BE2C (cell line): Measurements from ENCODE around the gene SBF2.
A peak's percentile ranks its signal among the peaks of the same experiment; 100 is the strongest.

Experiments used
- DNase-seq: peaks from one replicate; pipeline ENCODE4 v3.0.0-alpha.2; 2020
- H3K27me3 ChIP-seq: fragments of 250-450 bp; sonication (Bioruptor Pico); 2 replicates; pipeline ENCODE4 v1.5.1; 2020; ENCODE audit warnings: mild to moderate bottlenecking
- H3K36me3 ChIP-seq: fragments of 250-450 bp; sonication (Bioruptor Pico); 2 replicates; pipeline ENCODE4 v1.5.1; 2020; ENCODE audit warnings: mild to moderate bottlenecking
- H3K4me1 ChIP-seq: fragments of 250-450 bp; sonication (Bioruptor Pico); 2 replicates; pipeline ENCODE4 v1.5.1; 2020
- H3K4me3 ChIP-seq: 2 replicates; pipeline ENCODE4 v1.5.1; 2011; ENCODE audit warnings: low read depth, low read length
- H3K9me3 ChIP-seq: fragments of 250-450 bp; sonication (Bioruptor Pico); 2 replicates; pipeline ENCODE4 v1.5.1; 2020
- CTCF ChIP-seq: IDR thresholded peaks from 2 replicates; pipeline ENCODE4 v1.5.1; 2012; ENCODE audit warnings: mild to moderate bottlenecking, low read depth, low read length

SBF2 gene

GRCh38 chr11:10087186-10087922 lies 206.7 kb downstream of the SBF2 start:
- DNase-seq, result no peak
- Histone ChIP-seq H3K27me3 (no peaks in the 10 kb centered on the region), H3K4me1 (no peaks in the 10 kb centered on the region), H3K36me3 (no peaks in the 10 kb centered on the region), H3K4me3 (no peak overlapping the region), H3K9me3 (no peaks in the 10 kb centered on the region)
- TF ChIP-seq CTCF, result no peak

- no peaks in the 10 kb centered on the region for H3K36me3 ChIP-seq
- no peak for TF ChIP-seq CTCF
- no peaks in the 10 kb centered on the region for H3K9me3 ChIP-seq
- H3K4me3 ChIP-seq, result no peak overlapping the region
- DNase-seq, result no peak
- no peaks in the 10 kb centered on the region for H3K27me3 ChIP-seq
- no peaks in the 10 kb centered on the region for H3K4me1 ChIP-seq
Observed at GRCh38 chr11:10080138-10080537, 213.9 kb downstream of the SBF2 start.

DNA sequence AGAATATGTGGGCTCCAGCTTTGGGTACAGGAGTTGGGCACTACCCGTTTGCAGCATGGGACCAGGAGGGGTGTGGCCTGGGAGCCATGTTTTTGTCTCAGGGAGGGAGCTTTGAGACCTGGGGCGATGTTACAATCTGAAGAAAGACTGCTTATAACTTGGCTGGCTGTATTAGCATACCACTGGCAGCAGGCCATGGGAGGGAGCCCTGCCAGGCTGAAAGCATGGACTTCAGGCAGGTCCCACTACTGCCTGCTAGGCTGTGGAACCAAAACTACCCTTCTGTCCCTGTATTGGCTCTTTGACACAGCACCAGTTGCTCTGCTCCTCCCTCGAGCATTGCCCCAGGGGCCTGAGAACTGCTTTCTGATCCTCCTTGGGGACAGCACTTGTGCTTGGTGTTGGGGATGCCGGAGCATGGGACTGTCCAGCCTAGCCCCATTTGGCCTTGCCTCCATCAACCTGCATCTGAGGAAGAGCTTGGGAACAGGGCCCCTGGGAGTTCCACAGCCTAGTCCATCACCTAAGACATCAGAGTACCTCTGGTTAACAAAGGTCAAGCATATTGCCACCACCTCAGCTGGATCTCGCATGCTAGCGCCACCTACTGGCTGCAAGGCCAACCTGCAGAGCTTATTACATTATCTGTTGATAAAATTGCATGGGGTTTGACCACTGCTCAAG lies 217.4 kb downstream of the SBF2 start:
- Histone ChIP-seq H3K4me1 (no peaks in the 10 kb centered on the region), H3K36me3 (no peaks in the 10 kb centered on the region), H3K9me3 (no peaks in the 10 kb centered on the region), H3K27me3 (no peaks in the 10 kb centered on the region), H3K4me3 (no peak overlapping the region)
- peak; percentile 39 for DNase-seq
- peak; percentile 68 for TF ChIP-seq CTCF

GRCh38 chr11:10075141-10075540 lies 218.9 kb downstream of the SBF2 start:
- Histone ChIP-seq H3K4me3 (no peak overlapping the region), H3K4me1 (no peaks in the 10 kb centered on the region), H3K27me3 (no peaks in the 10 kb centered on the region), H3K9me3 (no peaks in the 10 kb centered on the region), H3K36me3 (no peaks in the 10 kb centered on the region)
- no peak for TF ChIP-seq CTCF
- DNase-seq, result no peak

- H3K36me3 ChIP-seq, result no peaks in the 10 kb centered on the region
- H3K4me1 ChIP-seq, result no peaks in the 10 kb centered on the region
- H3K4me3 ChIP-seq, result no peak overlapping the region
- no peaks in the 10 kb centered on the region for H3K27me3 ChIP-seq
- no peak for DNase-seq
- no peak for TF ChIP-seq CTCF
- H3K9me3 ChIP-seq, result no peaks in the 10 kb centered on the region
Observed at GRCh38 chr11:10072841-10073240, 221.2 kb downstream of the SBF2 start.

DNA sequence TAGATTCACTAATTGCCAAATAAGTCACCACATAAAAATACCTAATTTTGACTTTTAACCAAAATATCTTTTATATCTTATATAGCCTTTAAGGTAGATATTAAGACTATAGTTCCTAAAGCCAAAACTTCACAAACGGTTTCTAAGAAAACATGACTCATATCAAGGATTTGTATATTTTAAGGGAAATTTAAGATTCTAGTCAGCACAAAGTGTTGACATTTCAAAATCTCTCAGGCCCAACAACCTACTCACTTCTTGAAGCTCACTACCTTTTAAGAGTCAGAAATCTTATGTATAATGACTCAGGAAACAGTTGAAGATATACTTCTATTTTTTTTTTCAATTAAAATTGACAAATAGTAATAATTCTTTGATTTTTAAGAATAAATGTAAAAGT lies 221.9 kb downstream of the SBF2 start:
- no peaks in the 10 kb centered on the region for H3K9me3 ChIP-seq
- DNase-seq, result no peak
- H3K4me3 ChIP-seq, result no peak overlapping the region
- no peaks in the 10 kb centered on the region for H3K27me3 ChIP-seq
- no peaks in the 10 kb centered on the region; the same call in 1 of the 2 replicates for H3K4me1 ChIP-seq
- TF ChIP-seq CTCF, result no peak
- H3K36me3 ChIP-seq, result no peaks in the 10 kb centered on the region
